Measurements from ENCODE around the gene HOXA1.

HOXA1 gene

GRCh38 chr7:27100694-27101170, 4.9 kb upstream of the HOXA1 start:
- H3K27me3 ChIP-seq (ENCODE audit: insufficient read depth, low read length, poor library complexity), result no peaks in the 10 kb centered on the region
- DNase-seq, result no peak
- ATAC-seq (ENCODE audit: insufficient read depth, low read depth), result no peak
- no peak overlapping the region for H3K27ac ChIP-seq (ENCODE audit: low read length)
- no peak overlapping the region for H3K9ac ChIP-seq (ENCODE audit: low read depth, low read length)
- no peak overlapping the region for H3K4me2 ChIP-seq (ENCODE audit: insufficient read depth, low read length)
- no peaks in the 10 kb centered on the region for H3K79me2 ChIP-seq (ENCODE audit: insufficient read depth, low read length)
- H2AFZ ChIP-seq (ENCODE audit: low read depth, low read length), result no peak overlapping the region
- no peaks in the 10 kb centered on the region for H3K9me3 ChIP-seq (ENCODE audit: insufficient read depth, low read length, severe bottlenecking)
- no peaks in the 10 kb centered on the region for H3K36me3 ChIP-seq (ENCODE audit: insufficient read depth, low read length)
- no peaks in the 10 kb centered on the region for H4K20me1 ChIP-seq (ENCODE audit: insufficient read depth, low read length)
- no peaks in the 10 kb centered on the region for H3K4me1 ChIP-seq (ENCODE audit: insufficient read depth, low read length)
- no peak overlapping the region for H3K4me3 ChIP-seq (ENCODE audit: low read depth in 1 of 2, low read length in 2 of 2)
- no peak for TF ChIP-seq CTCF (IDR thresholded peaks at IDR 0.05; ENCODE audit: borderline replicate concordance, extremely low read depth, low read length, poor library complexity, severe bottlenecking)
- no peak for TF ChIP-seq EZH2 (IDR thresholded peaks at IDR 0.05; ENCODE audit: borderline replicate concordance, low read depth, low read length, severe bottlenecking)

- no peak for TF ChIP-seq CTCF (IDR thresholded peaks at IDR 0.05; ENCODE audit: borderline replicate concordance, extremely low read depth, low read length, poor library complexity, severe bottlenecking)
- no peak for TF ChIP-seq EZH2 (IDR thresholded peaks at IDR 0.05; ENCODE audit: borderline replicate concordance, low read depth, low read length, severe bottlenecking)
- H3K27ac ChIP-seq (ENCODE audit: low read length), result no peak overlapping the region
- ATAC-seq (ENCODE audit: insufficient read depth, low read depth), result no peak
Measured at GRCh38 chr7:27099453-27100370, 3.9 kb upstream of the HOXA1 start.

GRCh38 chr7:27098578-27099451, 3.0 kb upstream of the HOXA1 start:
- TF ChIP-seq CTCF (IDR thresholded peaks at IDR 0.05; ENCODE audit: borderline replicate concordance, extremely low read depth, low read length, poor library complexity, severe bottlenecking) (no peak), EZH2 (IDR thresholded peaks at IDR 0.05; ENCODE audit: borderline replicate concordance, low read depth, low read length, severe bottlenecking) (no peak)
- Histone ChIP-seq H3K79me2 (ENCODE audit: insufficient read depth, low read length) (no peaks in the 10 kb centered on the region), H3K27me3 (ENCODE audit: insufficient read depth, low read length, poor library complexity) (no peaks in the 10 kb centered on the region), H2AFZ (ENCODE audit: low read depth, low read length) (no peak overlapping the region), H3K4me3 (ENCODE audit: low read depth in 1 of 2, low read length in 2 of 2) (no peak overlapping the region), H4K20me1 (ENCODE audit: insufficient read depth, low read length) (no peaks in the 10 kb centered on the region), H3K4me1 (ENCODE audit: insufficient read depth, low read length) (no peaks in the 10 kb centered on the region), H3K4me2 (ENCODE audit: insufficient read depth, low read length) (no peak overlapping the region), H3K9me3 (ENCODE audit: insufficient read depth, low read length, severe bottlenecking) (no peaks in the 10 kb centered on the region), H3K9ac (ENCODE audit: low read depth, low read length) (no peak overlapping the region), H3K36me3 (ENCODE audit: insufficient read depth, low read length) (no peaks in the 10 kb centered on the region), H3K27ac (ENCODE audit: low read length) (no peak overlapping the region)
- ATAC-seq (ENCODE audit: insufficient read depth, low read depth), result no peak
- DNase-seq, result no peak

More at GRCh38 chr7:27099453-27100370, 3.9 kb upstream of the HOXA1 start:
- Histone ChIP-seq H3K9ac (ENCODE audit: low read depth, low read length) (no peak overlapping the region), H3K4me2 (ENCODE audit: insufficient read depth, low read length) (no peak overlapping the region), H2AFZ (ENCODE audit: low read depth, low read length) (no peak overlapping the region), H4K20me1 (ENCODE audit: insufficient read depth, low read length) (no peaks in the 10 kb centered on the region), H3K4me3 (ENCODE audit: low read depth in 1 of 2, low read length in 2 of 2) (no peak overlapping the region), H3K27me3 (ENCODE audit: insufficient read depth, low read length, poor library complexity) (no peaks in the 10 kb centered on the region), H3K4me1 (ENCODE audit: insufficient read depth, low read length) (no peaks in the 10 kb centered on the region), H3K36me3 (ENCODE audit: insufficient read depth, low read length) (no peaks in the 10 kb centered on the region), H3K9me3 (ENCODE audit: insufficient read depth, low read length, severe bottlenecking) (no peaks in the 10 kb centered on the region), H3K79me2 (ENCODE audit: insufficient read depth, low read length) (no peaks in the 10 kb centered on the region)
- no peak for DNase-seq

Data from DND-41 (cell line).